ENCODE data around the gene STX8.

GRCh38 chr17:9568004-9568403, 7.6 kb downstream of the STX8 start:
- no peak for TF ChIP-seq GABPA (IDR thresholded peaks at IDR 0.05; ENCODE audit: low read depth)
- TF ChIP-seq CTCF (IDR thresholded peaks at IDR 0.05): no peak
- no peak for TF ChIP-seq NRF1 (IDR thresholded peaks at IDR 0.05; ENCODE audit: low read depth, low read length)
- no peak for TF ChIP-seq YY1 (IDR thresholded peaks at IDR 0.05; ENCODE audit: low read depth)
- no peak for TF ChIP-seq EP300 (IDR thresholded peaks at IDR 0.05; ENCODE audit: borderline replicate concordance in 1 of 2, low read depth in 1 of 2, low read length in 1 of 2)
- TF ChIP-seq RXRA (IDR thresholded peaks at IDR 0.05; ENCODE audit: borderline replicate concordance, low read depth): no peak
- no peak for TF ChIP-seq FOXM1 (IDR thresholded peaks at IDR 0.05; ENCODE audit: low read depth)
- TF ChIP-seq POLR2AphosphoS5 (IDR thresholded peaks at IDR 0.05; ENCODE audit: low read depth, low read length): no peak
- TF ChIP-seq TEAD4 (IDR thresholded peaks at IDR 0.05; ENCODE audit: borderline replicate concordance, insufficient read depth): no peak
- no peak for TF ChIP-seq EZH2phosphoT487 (IDR thresholded peaks at IDR 0.05; ENCODE audit: borderline replicate concordance, low read depth)
- no peak for TF ChIP-seq NFIC (IDR thresholded peaks at IDR 0.05; ENCODE audit: borderline replicate concordance)
- TF ChIP-seq PBX3 (IDR thresholded peaks at IDR 0.05): no peak
- no peak for TF ChIP-seq MXI1 (IDR thresholded peaks at IDR 0.05; ENCODE audit: low read depth, low read length)
- TF ChIP-seq SIN3A (IDR thresholded peaks at IDR 0.05; ENCODE audit: borderline replicate concordance, low read depth, low read length): no peak

Data from SK-N-SH (cell line).